Globus pallidus (tissue), 1 donor: Measurements from ENCODE around the gene SPON1.

ENCODE experiments used
- DNase-seq: peaks from one replicate; pipeline ENCODE4 v3.0.0-alpha.2; 2015; ENCODE audit warnings: low spot score

SPON1 gene

DNA sequence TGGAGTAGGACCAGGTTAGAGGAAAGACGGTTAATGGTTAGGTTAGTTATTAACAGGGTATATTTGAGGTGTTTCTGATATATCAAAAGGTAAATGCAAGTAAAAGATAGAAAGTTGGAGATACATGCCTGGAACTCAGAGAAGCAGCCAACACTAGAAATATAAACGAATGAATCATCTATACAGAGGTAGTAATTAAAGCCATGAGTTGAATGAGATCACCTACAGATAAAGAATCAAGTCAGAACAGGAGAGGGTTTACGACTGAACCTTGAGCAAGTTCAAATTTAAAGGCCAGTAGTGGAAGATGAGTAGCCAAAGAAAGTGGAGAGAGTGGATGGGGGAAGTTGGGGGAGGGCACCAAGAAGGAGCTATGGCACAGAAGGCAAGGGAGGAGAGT is 73.9 kb downstream of the SPON1 start:
- DNase-seq = no peak

DNA sequence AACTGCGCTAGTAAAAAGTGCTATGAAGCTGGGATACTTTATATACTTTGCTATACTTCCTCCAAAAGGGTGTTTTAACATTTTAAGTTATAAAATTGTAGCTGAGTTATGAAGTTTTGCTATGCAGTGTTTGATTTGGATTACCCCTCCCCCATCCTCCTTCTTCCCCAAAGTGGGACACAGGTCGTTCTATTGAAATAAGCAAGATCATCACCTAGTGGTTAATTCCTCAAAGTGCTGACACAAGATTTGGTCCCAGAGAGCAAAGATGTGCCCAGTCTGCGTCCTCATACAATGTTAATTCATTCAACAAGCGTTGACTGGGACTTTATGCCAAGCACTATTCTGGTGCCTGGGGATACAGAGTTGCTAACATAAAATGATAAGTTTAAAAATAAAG is 78.5 kb downstream of the SPON1 start:
- DNase-seq = no peak

DNA sequence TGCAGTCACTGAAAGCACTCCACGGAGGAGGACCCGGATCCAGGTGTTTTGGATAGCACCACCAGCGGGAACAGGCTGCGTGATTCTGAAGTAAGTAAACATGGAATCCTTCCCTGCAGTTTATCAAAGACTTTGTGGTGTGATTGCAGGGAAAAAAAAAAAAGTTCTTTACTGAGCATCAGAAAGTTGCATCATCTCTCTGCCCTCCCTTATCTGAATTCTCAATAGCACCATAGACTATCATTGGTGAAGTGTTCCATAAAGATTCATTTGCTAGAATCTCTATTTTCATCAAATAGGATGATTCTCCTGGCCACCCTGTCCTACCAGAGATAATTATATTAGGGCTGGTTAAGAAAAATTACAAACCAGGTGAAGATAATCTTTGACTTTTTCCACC is 79.0 kb downstream of the SPON1 start:
- no peak for DNase-seq

DNA sequence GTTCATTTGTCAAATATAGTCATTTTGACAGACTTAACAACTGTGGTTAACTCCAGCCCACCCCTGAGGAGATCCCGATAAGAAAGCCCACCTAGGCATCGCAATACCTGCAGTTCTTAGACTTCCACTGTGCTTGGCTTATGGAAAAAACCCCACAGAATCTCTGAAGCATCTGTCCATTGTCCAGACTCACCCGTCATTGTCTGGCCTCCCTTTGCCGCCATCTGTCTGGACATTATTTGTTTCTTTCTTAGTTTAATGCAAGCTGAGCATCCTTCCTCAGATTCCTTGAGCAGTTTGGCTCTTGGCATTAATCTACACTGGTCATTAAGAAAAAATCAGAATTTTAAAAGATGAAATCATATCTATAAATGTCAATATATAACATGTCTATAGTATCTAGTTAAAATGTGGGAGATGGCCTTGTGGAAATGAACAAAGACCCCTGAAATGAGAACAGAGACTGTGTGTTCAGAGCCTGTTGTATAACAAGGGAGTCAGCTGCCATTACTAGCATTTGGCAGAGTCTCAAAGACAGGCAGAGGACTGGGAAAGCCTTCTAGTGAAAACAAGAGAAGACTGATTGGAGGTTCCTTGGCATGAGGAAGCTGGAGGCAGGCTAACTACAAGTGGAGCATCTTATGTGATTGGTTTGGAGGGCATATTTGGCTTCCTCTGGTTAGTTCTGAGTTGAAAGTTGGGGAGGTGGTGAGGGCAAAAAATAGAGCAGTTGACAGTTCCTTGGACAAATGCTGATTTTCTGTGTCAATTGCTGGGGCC is 80.4 kb downstream of the SPON1 start:
- DNase-seq = peak; percentile 71

DNA sequence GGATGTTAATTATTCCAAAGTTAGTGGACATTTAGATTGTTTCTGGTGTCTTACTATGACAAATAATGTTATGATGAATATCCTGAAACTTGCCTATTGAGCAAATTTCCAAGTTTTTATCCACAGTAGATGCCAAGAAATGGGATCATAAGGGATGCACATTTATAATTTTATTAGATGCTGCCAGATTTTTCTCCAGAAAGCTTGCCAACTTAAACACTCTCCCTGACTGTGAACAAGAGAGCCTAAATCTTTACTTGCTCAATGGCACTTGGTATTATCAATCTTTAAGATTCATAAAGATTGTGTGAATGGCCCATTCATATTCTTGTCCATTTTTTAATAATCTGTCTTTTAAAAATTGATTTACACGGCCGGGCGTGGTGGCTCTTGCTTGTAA is 82.4 kb downstream of the SPON1 start:
- DNase-seq = no peak

DNA sequence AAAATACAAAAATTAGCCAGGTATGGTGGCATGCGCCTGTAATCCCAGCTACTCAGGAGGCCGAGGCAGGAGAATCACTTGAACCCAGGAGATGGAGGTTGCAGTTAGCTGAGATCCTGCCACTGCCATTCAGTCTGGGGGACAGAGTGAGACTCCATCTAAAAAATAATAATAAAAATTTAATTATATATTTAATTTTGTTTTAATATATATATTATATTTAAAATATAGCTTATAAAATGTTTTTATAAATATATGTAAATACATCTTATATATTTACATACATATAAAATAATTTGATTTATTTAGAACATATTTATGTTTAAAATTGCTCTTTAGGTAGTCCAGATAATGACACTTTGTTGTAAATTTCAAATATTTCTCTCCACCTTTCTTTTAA is 82.9 kb downstream of the SPON1 start:
- no peak for DNase-seq

DNA sequence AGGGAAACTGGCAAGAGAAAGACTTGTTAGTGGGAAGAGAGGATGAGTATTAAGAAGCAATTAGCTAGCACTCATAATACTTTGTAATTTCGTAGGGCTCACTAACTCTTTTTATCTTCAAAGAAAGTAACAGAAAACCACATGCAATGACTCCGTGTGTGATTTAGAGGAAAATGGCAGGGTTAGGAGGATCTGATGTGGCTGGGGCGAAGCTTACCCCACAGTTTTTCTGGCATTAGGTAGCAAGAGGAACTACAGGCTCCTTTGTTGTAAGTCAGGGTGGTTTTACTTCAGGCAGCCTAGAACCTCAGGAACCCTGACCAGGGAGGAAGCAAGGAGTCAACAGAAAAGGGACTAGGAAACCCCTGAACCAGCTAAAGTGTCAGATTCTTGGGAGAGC is 89.7 kb downstream of the SPON1 start:
- DNase-seq = no peak

DNA sequence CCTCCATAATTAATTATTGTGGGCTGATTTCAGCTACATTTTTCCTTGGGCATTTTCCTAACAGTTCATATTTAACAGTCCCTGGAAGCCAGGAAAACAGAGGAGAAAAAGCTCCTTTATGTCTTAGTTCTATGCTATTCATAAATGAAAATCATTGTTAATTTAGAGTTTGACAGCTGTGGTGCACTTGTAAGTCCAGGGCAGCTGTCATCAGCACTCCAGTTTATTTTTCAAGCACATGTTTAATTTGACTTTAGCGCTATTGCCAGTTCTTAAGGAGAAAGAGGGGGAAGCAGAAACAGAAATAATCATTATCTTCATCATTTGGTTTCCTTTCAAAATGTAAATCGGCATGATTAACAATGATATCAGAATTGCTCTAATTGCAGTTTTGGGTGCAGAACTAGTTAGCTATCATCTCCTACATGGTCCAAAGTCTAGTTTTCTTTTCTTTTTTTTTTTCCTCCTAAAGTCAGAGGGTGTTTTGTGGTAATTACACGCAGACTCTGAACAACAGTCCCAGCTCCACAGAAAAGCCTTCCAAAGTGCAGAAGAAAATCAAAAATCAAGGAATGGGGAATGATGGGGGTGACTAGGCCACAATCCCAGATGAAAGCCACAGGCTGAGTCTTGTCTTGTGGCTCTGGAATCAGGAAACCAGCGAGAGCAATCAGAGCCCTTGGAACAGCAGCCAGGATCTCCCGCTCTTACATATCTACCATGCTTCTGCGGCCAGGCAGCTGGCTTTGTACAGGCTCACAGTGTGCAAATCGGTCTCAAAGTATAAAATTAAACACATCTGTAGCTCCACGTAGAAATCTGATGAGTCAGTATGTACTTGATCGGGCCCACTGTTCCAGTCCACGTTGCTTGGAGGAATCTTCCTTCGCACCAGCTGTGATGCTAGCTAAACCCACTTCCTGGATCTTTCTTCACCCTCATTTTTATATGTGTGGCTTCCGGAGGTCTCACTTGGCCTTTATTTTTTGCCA is 91.9 kb downstream of the SPON1 start:
- DNase-seq = no peak

DNA sequence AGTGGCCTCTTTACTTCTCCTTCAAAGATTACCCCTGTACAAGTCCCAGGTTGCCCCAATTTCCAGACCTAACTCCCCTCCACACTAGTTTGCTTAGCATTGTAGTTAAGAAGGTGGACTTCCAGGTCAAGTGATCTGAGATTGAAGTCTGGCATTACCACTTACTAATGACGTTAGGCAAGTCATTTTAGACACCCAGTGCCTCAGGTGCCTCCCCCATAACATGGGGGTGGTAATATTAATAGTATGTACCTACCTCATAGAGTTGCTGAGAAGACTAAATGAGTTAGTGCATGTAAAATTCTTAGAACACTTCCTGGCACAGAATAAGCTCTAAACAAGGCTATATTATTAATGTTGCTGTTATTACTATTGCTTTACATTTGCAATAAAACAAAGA is 93.4 kb downstream of the SPON1 start:
- DNase-seq = no peak

DNA sequence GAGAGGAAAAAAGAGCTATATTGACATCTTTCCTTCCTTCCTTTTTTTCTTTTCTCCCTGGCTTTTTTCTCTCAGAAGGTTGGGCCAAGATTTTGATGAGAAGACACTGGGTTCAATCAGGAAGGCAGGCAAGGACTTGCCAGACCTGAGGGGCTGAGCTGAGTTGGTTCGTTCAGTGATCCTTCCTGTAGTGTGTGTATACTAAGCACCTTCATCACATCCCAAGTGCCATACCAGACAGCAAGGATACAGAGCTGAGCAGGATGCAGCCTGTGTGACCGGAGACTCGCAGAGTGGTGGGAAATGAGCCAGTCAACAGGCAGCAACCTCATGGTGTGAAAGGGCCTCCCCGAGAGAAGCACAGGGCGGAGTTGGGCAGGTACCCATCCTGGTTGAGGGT is 95.5 kb downstream of the SPON1 start:
- no peak for DNase-seq

DNA sequence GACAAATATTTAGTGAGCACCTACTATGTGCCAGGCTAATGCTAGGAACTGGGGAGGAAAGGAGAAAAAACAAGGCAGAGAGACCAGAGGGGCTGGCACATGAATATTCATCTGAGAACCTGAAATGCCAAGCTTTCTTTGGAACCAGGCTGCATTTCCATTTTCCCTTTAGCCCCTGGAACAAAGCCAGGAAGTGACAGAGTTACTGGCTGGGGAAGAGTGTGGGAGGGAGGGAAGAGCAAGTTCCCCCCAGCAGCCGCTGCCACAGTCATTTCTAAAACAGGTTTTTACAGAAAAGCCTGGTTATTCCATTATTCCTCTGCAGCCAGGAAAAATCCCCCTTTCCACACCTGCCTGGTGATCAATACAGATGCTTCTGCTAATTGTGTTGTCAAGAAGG is 97.0 kb downstream of the SPON1 start:
- DNase-seq = peak; percentile 45

DNA sequence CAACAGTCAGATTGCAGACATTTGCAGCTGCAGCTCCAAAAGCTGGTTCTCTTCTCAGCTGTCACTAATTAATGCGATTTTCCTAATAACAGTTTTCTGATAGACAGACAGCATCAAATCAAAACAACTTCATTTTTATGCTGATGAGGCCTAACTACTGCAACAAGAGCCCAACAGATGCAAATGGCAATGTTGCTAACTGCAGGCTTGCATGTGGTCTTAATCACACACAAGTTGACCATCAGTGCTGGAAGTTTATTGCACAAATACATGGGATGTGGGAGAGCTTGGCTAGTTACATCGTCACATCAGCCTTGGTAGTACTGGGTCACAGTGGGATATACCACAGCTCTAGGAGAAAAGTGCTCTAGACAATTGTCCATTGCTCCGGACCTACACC is 99.2 kb downstream of the SPON1 start:
- DNase-seq = no peak

DNA sequence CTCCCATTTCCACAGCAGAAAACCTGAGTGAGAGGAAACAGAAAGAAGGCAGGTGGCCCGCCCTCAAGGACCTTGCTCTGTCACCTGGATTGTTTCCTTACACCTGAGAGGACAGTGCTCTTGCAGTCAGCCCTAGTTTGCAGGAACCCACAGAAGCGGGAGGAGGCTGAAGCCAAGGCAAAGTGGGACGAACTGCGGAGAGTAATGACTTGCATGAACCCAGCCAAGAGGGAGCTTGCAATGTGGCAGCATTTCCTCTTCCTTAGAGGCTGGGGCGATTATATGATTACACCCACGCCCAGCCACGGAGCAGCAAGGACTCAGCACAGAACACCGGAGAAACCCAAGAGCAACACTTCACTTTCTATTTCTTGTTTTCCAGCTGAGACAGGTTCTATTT is 102.6 kb downstream of the SPON1 start:
- no peak for DNase-seq

DNA sequence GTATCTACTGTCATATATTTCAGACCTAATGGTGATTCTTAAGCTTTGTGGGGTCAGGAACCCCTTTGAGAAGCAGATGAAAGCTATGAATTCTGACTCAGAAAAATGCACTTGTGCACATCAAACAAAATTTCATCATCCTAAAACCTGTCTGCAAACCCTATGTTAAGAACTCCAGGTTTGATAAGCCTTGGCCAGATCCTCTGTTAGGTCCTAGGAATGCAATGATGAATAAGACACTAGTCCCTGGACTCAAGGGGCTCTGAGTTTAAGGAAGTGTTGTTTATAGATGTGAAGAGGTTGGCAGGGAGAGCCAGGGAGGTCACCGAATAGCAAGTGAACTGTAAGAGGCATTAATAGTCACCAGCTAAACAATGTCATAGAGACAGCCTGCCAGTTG is 103.2 kb downstream of the SPON1 start:
- no peak for DNase-seq

DNA sequence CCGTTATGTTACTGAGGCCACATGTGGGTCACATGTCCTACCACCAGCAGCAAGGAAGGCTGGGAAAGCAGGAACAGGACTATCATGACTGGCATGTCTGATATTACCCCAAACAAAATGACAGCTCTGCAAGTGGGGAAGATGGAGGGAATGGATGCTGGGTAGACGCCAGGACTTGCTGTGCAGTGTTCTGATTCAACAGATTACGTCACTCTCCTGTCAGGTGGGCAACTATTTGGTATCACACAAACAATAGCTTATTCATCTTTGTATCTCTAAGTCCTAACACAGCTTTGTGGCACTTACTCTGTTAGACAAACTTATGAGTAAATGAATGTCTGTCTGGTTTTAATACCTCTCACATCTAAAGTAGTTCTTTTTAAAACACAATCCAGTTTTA is 105.2 kb downstream of the SPON1 start:
- DNase-seq = no peak

DNA sequence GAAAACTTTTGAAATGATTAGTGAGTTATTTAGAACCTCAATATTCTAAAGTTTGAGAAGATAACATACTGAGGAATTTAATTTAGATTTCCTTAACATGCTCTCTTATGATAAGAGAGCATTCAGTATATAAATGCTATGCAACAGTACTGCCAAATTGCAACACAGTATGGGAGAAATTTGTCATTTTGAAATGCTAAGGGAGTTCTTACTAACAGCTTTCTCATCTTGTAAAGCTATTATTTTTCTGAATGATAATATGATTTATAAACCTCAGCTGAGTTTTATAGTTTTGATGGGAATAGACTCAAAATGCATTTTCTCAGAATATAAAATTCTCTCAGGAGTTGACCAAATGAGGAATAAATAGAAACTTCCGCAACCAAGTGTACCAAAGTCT is 108.4 kb downstream of the SPON1 start:
- DNase-seq = no peak

DNA sequence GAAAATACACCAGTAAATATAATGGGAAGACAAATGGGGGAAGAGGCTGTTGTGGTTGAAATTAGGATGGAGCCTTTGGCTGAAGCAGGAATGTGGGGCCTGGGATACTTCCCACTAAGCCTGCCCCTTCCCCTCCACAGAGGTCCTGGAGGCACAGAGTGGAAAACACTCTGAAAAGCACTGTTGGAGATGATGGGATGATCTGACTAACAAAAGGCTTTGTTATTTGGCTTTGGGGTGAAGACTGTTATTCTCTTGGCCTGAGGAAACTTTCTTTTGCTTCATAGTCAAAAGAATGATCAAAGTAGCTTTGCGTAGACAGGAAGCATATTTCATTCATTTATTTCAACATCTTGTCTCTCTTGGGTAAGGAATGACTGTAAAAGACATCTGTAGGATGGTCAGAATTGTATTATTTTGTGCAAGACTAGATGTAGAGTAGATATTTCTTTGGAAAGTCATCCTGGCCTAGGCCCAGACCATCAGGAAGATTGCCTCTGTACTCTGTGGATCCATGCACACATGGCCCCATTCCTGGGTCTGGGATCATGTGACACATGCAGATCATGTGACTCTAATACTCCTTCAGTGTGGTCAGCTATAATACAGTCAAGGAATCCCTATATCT is 111.4 kb downstream of the SPON1 start:
- no peak for DNase-seq

DNA sequence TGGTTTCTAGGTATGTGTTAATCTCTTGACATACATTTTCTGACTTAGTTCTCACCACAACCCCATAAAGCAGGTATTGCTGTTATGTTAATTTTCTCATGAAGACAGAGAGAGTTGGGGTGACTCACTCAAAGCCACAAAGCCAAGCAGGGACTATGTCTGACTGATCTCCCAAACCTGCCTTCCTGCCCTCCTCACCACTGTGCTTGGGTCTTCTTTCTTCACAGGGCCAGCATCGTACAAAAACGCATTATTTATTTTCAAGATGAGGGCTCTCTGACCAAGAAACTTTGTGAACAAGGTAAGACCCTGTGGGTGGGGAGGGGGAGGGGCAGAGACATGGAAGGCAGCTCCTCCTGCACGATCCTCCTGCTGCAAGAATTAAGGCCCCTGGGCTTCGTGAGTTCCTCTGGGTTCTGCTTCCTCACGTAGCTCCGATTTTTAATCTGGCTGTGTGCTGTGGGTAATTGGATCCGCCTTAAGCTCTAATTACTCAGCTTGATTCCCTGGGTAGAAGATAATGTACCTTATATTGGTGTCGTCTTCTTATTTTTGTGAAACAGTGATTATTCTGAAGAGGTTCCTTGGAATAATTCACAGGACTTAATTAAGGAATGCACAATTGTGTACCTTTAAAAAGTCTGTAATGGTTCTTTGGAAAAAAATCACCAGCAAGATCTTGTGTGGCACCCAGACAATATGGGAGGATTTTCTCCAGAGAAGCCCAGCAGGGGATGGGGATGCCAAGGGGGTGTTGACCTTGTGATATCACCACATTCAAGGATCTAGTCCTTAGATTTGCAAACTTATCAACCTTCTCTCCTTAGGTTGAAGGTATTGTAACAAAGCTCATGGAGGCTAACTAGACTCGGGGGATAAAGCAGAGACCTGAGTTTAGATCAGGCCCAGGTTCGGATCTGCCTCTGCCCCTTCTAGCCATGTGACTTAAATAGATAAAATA is 112.9 kb downstream of the SPON1 start:
- no peak for DNase-seq

DNA sequence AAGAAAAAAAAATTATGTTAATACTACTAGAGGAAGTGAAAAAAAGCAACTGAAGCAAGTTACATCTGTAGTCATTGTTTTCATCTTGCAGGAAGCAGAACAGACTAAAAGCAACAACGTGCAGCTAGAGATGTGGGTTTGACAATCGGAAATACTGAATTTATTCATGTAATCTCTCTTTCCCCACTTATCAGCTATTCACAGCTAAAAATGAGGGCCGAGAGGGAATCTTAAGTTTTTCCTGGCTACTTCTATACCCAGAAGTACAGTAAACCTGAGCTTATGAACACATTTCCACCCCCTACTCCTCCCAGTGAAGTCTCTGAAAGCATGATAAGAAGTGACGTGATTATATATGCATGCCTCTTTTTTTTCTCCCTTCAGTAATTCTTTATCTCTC is 116.5 kb downstream of the SPON1 start:
- no peak for DNase-seq

DNA sequence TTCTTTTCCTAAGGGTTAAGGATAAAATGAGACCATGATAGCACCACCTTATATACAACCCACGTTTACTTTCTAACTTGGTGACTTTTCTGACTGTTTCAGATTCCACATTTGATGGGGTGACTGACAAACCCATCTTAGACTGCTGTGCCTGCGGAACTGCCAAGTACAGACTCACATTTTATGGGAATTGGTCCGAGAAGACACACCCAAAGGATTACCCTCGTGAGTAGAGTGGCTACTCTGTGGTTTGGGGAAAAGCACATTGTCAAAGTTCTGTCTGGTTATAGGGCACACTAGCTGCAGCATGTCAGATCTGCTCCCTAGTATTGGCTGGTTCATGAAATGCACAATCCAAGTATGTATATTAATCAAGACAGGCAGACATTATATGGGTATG is 117.3 kb downstream of the SPON1 start:
- no peak for DNase-seq

DNA sequence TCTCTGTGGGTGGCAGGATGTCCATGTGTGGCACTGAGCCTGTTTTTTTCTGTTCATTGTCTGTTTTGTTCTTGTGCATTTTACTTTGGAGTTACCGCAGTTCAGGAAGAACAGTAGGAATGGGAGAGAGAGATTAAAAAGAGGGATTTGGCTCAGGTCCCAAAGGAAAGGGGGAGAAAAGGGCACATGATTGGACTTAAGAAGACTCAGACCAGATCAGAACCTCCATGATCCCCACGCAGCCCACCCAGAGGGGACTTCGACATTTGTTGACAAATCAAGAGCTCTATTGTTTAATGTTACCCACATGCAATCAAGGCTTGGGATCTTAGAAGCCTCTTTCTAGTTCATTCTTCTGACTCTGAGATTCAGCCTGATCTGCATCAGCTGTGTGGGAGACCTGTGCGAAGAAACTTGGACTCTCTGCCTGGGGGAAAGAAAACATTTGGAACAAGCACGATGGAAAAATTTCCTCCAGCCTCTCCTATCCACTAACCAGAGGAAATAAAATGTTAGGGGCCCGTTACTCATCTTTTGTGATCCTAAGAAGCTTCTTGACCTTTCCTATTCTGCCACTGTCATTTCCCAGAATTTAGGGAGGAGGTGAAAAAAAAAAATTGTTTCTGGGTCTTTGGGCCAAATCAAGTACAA is 119.2 kb downstream of the SPON1 start:
- DNase-seq = no peak
